ENCODE results near the gene POLG.

Gene POLG

GRCh38 chr15:89325039-89325803 lies 9.4 kb downstream of the POLG start:
- no peak for ATAC-seq

GRCh38 chr15:89323825-89324224 lies 10.8 kb downstream of the POLG start:
- no peak for ATAC-seq

- no peak for ATAC-seq
Observed at GRCh38 chr15:89322822-89323221, 11.8 kb downstream of the POLG start.

- no peak for ATAC-seq
Observed at GRCh38 chr15:89321521-89322410, 12.9 kb downstream of the POLG start.

- ATAC-seq, result no peak
Observed at GRCh38 chr15:89320200-89320599, 14.4 kb downstream of the POLG start.

- no peak for ATAC-seq
Observed at GRCh38 chr15:89319678-89320077, 14.9 kb downstream of the POLG start.

- ATAC-seq, result no peak
Observed at GRCh38 chr15:89317186-89317720, 17.4 kb downstream of the POLG start.

GRCh38 chr15:89316504-89316903 lies 18.1 kb downstream of the POLG start:
- no peak for ATAC-seq

GRCh38 chr15:89315375-89315929 lies 19.2 kb downstream of the POLG start:
- no peak for ATAC-seq

GRCh38 chr15:89309993-89310392 lies 24.6 kb downstream of the POLG start:
- no peak for ATAC-seq

- no peak for ATAC-seq
Observed at GRCh38 chr15:89308236-89308635, 26.4 kb downstream of the POLG start.

- no peak for ATAC-seq
Observed at GRCh38 chr15:89307791-89308190, 26.8 kb downstream of the POLG start.

- ATAC-seq, result no peak
Observed at GRCh38 chr15:89307046-89307587, 27.5 kb downstream of the POLG start.

- ATAC-seq, result no peak
Observed at GRCh38 chr15:89305395-89305794, 29.2 kb downstream of the POLG start.

- no peak for ATAC-seq
Observed at GRCh38 chr15:89303986-89304385, 30.6 kb downstream of the POLG start.

GRCh38 chr15:89301304-89302089 lies 33.1 kb downstream of the POLG start:
- ATAC-seq, result peak; percentile 71 to 79

GRCh38 chr15:89299896-89300295 lies 34.7 kb downstream of the POLG start:
- ATAC-seq, result no peak

- ATAC-seq, result no peak
Observed at GRCh38 chr15:89293012-89293411, 41.6 kb downstream of the POLG start.

GRCh38 chr15:89291934-89292438 lies 42.6 kb downstream of the POLG start:
- ATAC-seq, result no peak

GRCh38 chr15:89283201-89283600 lies 51.4 kb downstream of the POLG start:
- ATAC-seq, result no peak

GRCh38 chr15:89282631-89283030 lies 52.0 kb downstream of the POLG start:
- no peak for ATAC-seq

GRCh38 chr15:89278307-89278706 lies 56.3 kb downstream of the POLG start:
- ATAC-seq, result peak; percentile 28 to 59

Data from activated CD4-positive, CD25-positive, alpha-beta regulatory T cell treated with anti-CD3 and anti-CD28 coated beads, Interleukin-2, amount 50 U/mL, for 24 hours (primary cell).